Subcutaneous adipose tissue (tissue), 4 donors: ENCODE results near the gene PHF19. TPM values are rescaled to one million over a fixed set of nuclear protein-coding genes. Genes with fewer than 3 reads are reported as not detected.

ENCODE experiments used
- CTCF ChIP-seq: fragments of 450-650 bp; IDR thresholded peaks from one replicate; pipeline ENCODE4 v1.5.1; 2016; ENCODE audit warnings: low read depth, mild to moderate bottlenecking, control low read depth, antibody characterized with exemption, moderate library complexity
- total RNA-seq, 4 donors: library from RNA; depleted of rRNA; stranded (reverse); fragments of >200 nt; gene quantifications; one replicate each; pipeline ENCODE4 v1.1.0, GENCODE V29; 2016

PHF19 gene
- total RNA-seq, 4 donors from 2014 or later, result 11.6 to 36.7 (median 17.3) TPM

GRCh38 chr9:120861935-120862334 lies 15.1 kb downstream of the PHF19 start:
- TF ChIP-seq CTCF, result no peak

- TF ChIP-seq CTCF, result no peak
These were observed 16.9 kb downstream of the PHF19 start for GRCh38 chr9:120860083-120860482.

- TF ChIP-seq CTCF, result no peak
These were observed 17.6 kb downstream of the PHF19 start for GRCh38 chr9:120859361-120859760.

- no peak for TF ChIP-seq CTCF
These were observed 19.1 kb downstream of the PHF19 start for GRCh38 chr9:120857902-120858301.

GRCh38 chr9:120857481-120857880 lies 19.5 kb downstream of the PHF19 start:
- TF ChIP-seq CTCF, result no peak

GRCh38 chr9:120856700-120857099 lies 20.3 kb downstream of the PHF19 start:
- no peak for TF ChIP-seq CTCF

- no peak for TF ChIP-seq CTCF
These were observed 20.9 kb downstream of the PHF19 start for GRCh38 chr9:120855827-120856670.
